SH-SY5Y (cell line): Measurements from ENCODE around the gene ALX4.

Source experiments
- GATA2 ChIP-seq: IDR thresholded peaks from 2 replicates; pipeline ENCODE4 v1.6.1; 2011; ENCODE audit warnings: mild to moderate bottlenecking, low read depth, low read length
- GATA3 ChIP-seq: IDR thresholded peaks from 2 replicates; pipeline ENCODE4 v1.6.1; 2011; ENCODE audit warnings: low read depth, mild to moderate bottlenecking, low read length, moderate library complexity

DNA sequence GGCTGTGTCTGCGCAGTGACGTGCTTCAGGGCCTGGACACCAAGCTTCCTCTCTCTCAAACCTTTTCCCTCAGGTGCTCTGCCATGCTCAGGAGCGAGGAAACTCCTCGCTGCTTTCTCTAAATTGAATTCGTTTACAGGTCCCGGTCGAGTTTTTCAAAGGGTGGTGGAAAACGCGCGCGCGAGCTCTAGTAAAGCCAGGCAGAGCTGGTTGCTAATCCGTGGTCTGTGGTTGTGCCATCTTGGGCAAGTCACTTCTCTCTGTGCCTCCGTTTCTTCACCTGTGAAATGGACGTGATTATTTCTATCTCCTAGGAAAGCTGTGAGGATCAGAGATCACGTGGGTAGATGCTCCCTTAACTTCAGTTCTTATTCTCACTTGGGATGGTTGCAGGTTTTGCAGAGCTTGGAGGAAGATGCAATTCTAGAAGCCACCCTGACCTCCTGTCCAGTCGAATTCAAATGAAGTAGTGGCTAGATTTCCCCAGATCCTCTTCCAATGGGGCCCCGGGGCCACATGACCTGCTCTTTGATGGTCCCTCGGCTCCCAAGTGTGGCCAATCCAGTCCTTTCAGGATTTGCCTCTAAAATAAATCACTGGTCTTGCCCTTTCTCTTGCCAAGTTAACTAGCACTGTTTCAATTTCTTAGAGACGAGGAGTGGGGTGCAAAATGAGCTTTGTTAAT, 10.5 kb upstream of the ALX4 start:
- TF ChIP-seq GATA2, result no peak
- no peak for TF ChIP-seq GATA3
